ENCODE results near the gene NPIPA2. TPM values are rescaled to one million over a fixed set of nuclear protein-coding genes. Genes with fewer than 3 reads are reported as not detected.

NPIPA2 gene
- total RNA-seq, result 0.29 and 0.44 TPM in 2 replicates

GRCh38 chr16:14742273-14743128 lies at the start of gene NPIPA2:
NPIPA2 (plus strand) TSS chr16:14742533; CDS start chr16:14748066, 5,533 bp downstream.

GRCh38 chr16:14694129-14694528 lies 48.2 kb upstream of the NPIPA2 start, which contains the start of gene PLA2G10:
PLA2G10 (minus strand) TSS chr16:14694308; CDS start chr16:14694229, 79 bp downstream.

GRCh38 chr16:14703156-14704011 lies 38.9 kb upstream of the NPIPA2 start, which contains the start of gene NPIPA3:
NPIPA3 (plus strand) TSS chr16:14703411; CDS start chr16:14708944, 5,533 bp downstream.

Other genes with a start within 250 kb of the NPIPA2 start
- 33.5 and 50.3 TPM in 2 replicates for gene PARN, start 112.3 kb upstream of the NPIPA2 start, total RNA-seq
- 91.3 and 109 TPM in 2 replicates for gene BFAR, start 109.6 kb upstream of the NPIPA2 start, total RNA-seq
- gene PLA2G10, start 48.2 kb upstream of the NPIPA2 start, total RNA-seq, result not detected in 2 replicates
- gene NPIPA3, start 39.1 kb upstream of the NPIPA2 start, total RNA-seq, result 0.29 and 0.44 TPM in 2 replicates
- gene NOMO1, start 91.2 kb downstream of the NPIPA2 start, total RNA-seq, result 68.6 and 164 TPM in 2 replicates
- 37.1 and 62.6 TPM in 2 replicates for gene NPIPA1, start 194.9 kb downstream of the NPIPA2 start, total RNA-seq
- gene PDXDC1, start 232.5 kb downstream of the NPIPA2 start, total RNA-seq, result 60.2 and 108 TPM in 2 replicates